BE2C (cell line): ENCODE results near the gene SYT5.

ENCODE experiments used
- DNase-seq: peaks from one replicate; pipeline ENCODE4 v3.0.0-alpha.2; 2020
- H3K27me3 ChIP-seq: fragments of 250-450 bp; sonication (Bioruptor Pico); 2 replicates; pipeline ENCODE4 v1.5.1; 2020; ENCODE audit warnings: mild to moderate bottlenecking
- H3K36me3 ChIP-seq: fragments of 250-450 bp; sonication (Bioruptor Pico); 2 replicates; pipeline ENCODE4 v1.5.1; 2020; ENCODE audit warnings: mild to moderate bottlenecking
- H3K4me1 ChIP-seq: fragments of 250-450 bp; sonication (Bioruptor Pico); 2 replicates; pipeline ENCODE4 v1.5.1; 2020
- H3K4me3 ChIP-seq: 2 replicates; pipeline ENCODE4 v1.5.1; 2011; ENCODE audit warnings: low read depth, low read length
- H3K9me3 ChIP-seq: fragments of 250-450 bp; sonication (Bioruptor Pico); 2 replicates; pipeline ENCODE4 v1.5.1; 2020
- CTCF ChIP-seq: IDR thresholded peaks from 2 replicates; pipeline ENCODE4 v1.5.1; 2012; ENCODE audit warnings: mild to moderate bottlenecking, low read depth, low read length

SYT5 gene

GRCh38 chr19:55223291-55224037, 43.4 kb upstream of the SYT5 start:
- Histone ChIP-seq H3K27me3 (no peaks in the 10 kb centered on the region), H3K4me3 (no peak overlapping the region), H3K4me1 (peaks cover 8% of the 10 kb centered on the region), H3K36me3 (peaks cover 24% of the 10 kb centered on the region), H3K9me3 (no peaks in the 10 kb centered on the region)
- no peak for DNase-seq
- no peak for TF ChIP-seq CTCF

DNA sequence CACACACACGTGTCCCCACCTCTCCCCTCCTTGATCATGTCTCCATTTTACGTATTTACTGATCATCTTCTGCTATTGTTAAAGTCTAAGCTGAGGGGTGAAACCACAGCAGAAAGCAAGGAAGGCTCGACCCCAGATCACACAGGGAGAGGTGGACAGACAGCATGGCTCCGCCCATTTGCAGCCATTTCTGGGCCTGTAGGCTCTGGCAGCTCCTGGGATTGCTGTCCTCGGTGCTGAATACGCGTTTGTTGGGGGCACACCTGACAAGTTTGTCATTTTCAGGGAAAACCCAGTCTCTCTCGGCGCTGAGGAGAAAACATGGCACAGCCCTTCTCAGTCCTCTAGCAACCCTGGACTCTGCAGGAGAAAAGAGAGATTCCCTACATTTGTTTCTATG, 40.4 kb upstream of the SYT5 start:
- no peaks in the 10 kb centered on the region for H3K4me1 ChIP-seq
- no peaks in the 10 kb centered on the region for H3K27me3 ChIP-seq
- peaks cover 11% of the 10 kb centered on the region for H3K36me3 ChIP-seq
- TF ChIP-seq CTCF, result no peak
- 0 out of 2 replicates have a peak, but pooled peaks cover 2% of the 10 kb centered on the region for H3K9me3 ChIP-seq
- DNase-seq, result no peak
- no peak overlapping the region for H3K4me3 ChIP-seq

GRCh38 chr19:55216461-55217198, 36.5 kb upstream of the SYT5 start:
- no peak for TF ChIP-seq CTCF
- Histone ChIP-seq H3K4me3 (peak overlapping the region; percentile 93), H3K27me3 (no peaks in the 10 kb centered on the region), H3K4me1 (no peaks in the 10 kb centered on the region), H3K9me3 (0 out of 2 replicates have a peak, but pooled peaks cover 2% of the 10 kb centered on the region), H3K36me3 (peaks cover 6% of the 10 kb centered on the region; the same call in 1 of the 2 replicates)
- peak; percentile 95 for DNase-seq

- TF ChIP-seq CTCF, result no peak
These were observed 33.5 kb upstream of the SYT5 start for GRCh38 chr19:55213547-55213946.

DNA sequence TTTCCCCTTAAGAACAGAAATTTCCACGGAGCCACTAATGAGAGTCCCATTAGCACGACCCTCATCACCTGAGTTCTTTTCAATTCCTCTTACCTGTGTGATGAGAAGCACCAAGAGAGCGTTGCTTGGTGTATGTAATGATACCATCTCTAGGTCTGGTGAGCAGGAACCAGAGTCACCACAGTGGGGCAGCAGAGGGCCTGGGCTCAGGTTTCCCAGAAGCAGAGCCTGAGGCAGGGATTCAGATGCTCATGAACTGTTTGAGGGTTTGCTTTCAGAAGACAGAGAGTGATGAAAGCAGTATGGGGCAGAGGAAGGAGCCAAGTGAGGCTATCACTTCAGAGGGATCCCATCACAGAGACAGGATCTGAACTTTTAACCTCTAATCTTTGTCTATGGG, 32.4 kb upstream of the SYT5 start:
- Histone ChIP-seq H3K4me3 (no peak overlapping the region), H3K36me3 (no peaks in the 10 kb centered on the region), H3K27me3 (no peaks in the 10 kb centered on the region), H3K9me3 (0 out of 2 replicates have a peak, but pooled peaks cover 2% of the 10 kb centered on the region), H3K4me1 (no peaks in the 10 kb centered on the region)
- peak; percentile 52 for DNase-seq
- TF ChIP-seq CTCF, result peak; percentile 48

More at GRCh38 chr19:55213547-55213946, 33.5 kb upstream of the SYT5 start:
- DNase-seq, result no peak
- Histone ChIP-seq H3K4me3 (no peak overlapping the region), H3K36me3 (no peaks in the 10 kb centered on the region), H3K27me3 (no peaks in the 10 kb centered on the region), H3K4me1 (no peaks in the 10 kb centered on the region), H3K9me3 (0 out of 2 replicates have a peak, but pooled peaks cover 2% of the 10 kb centered on the region)
